H9 (cell line): ENCODE results near the gene IGF2. TPM values are rescaled to one million over a fixed set of nuclear protein-coding genes. Genes with fewer than 3 reads are reported as not detected.
"Not testable (repeated sequence)": the region's sequence is repeated elsewhere in the genome, so short reads cannot be mapped to it uniquely, and the experiment has no call there.

Experiments
- DNase-seq: peaks from one replicate; pipeline ENCODE4 v3.0.0-alpha.2; 2017
- H2AFZ ChIP-seq: one replicate; pipeline ENCODE4 v1.6.1; 2013; ENCODE audit warnings: mild to moderate bottlenecking, low read length, control low read depth, moderate library complexity
- H2AK5ac ChIP-seq: 2 replicates; pipeline ENCODE4 v1.6.1; 2013; ENCODE audit warnings: low read length, control low read depth, mixed read lengths; ENCODE audit not compliant: insufficient read length
- H2BK120ac ChIP-seq: one replicate; pipeline ENCODE4 v1.6.1; 2013; ENCODE audit warnings: low read depth, mild to moderate bottlenecking, low read length, control low read depth, inconsistent platforms; ENCODE audit not compliant: poor library complexity, severe bottlenecking
- H2BK12ac ChIP-seq: 2 replicates; pipeline ENCODE4 v1.6.1; 2013; ENCODE audit warnings: low read length, control low read depth, mixed read lengths, low read depth; ENCODE audit not compliant: insufficient read length
- H2BK15ac ChIP-seq: 2 replicates; pipeline ENCODE4 v1.6.1; 2013; ENCODE audit warnings: low read depth, low read length, control low read depth
- H2BK20ac ChIP-seq: one replicate; pipeline ENCODE4 v1.6.1; 2013; ENCODE audit warnings: low read depth, mild to moderate bottlenecking, low read length, control low read depth, inconsistent platforms; ENCODE audit not compliant: poor library complexity, severe bottlenecking
- H2BK5ac ChIP-seq: 2 replicates; pipeline ENCODE4 v1.6.1; 2013; ENCODE audit warnings: low read length, control low read depth, mixed read lengths; ENCODE audit not compliant: insufficient read length
- H3K14ac ChIP-seq: 2 replicates; pipeline ENCODE4 v1.6.1; 2013; ENCODE audit warnings: low read length, control low read depth; ENCODE audit not compliant: insufficient read depth
- H3K18ac ChIP-seq: 2 replicates; pipeline ENCODE4 v1.6.1; 2013; ENCODE audit warnings: low read depth, mild to moderate bottlenecking, mixed read lengths, low read length, control low read depth; ENCODE audit not compliant: insufficient read length
- H3K23ac ChIP-seq: 2 replicates; pipeline ENCODE4 v1.6.1; 2013; ENCODE audit warnings: low read length, control low read depth, mixed read lengths, low read depth; ENCODE audit not compliant: insufficient read length
- H3K23me2 ChIP-seq: 2 replicates; pipeline ENCODE4 v1.6.1; 2013; ENCODE audit warnings: low read depth, mild to moderate bottlenecking, mixed read lengths, low read length, control low read depth; ENCODE audit not compliant: insufficient read length, poor library complexity, severe bottlenecking
- H3K27ac ChIP-seq: 2 replicates; pipeline ENCODE4 v1.5.1; 2013; ENCODE audit warnings: low read length, control low read depth, mixed read lengths, low read depth; ENCODE audit not compliant: insufficient read length
- H3K27me3 ChIP-seq: 2 replicates; pipeline ENCODE4 v1.6.1; 2013; ENCODE audit warnings: low read length, control low read depth, inconsistent platforms; ENCODE audit not compliant: insufficient read depth
- H3K4ac ChIP-seq: 2 replicates; pipeline ENCODE4 v1.6.1; 2013; ENCODE audit warnings: low read depth, mild to moderate bottlenecking, control low read depth, inconsistent platforms, low read length, moderate library complexity
- H3K4me1 ChIP-seq: 2 replicates; pipeline ENCODE4 v1.6.1; 2013; ENCODE audit warnings: low read length, control low read depth, inconsistent platforms; ENCODE audit not compliant: insufficient read depth
- H3K4me2 ChIP-seq: 2 replicates; pipeline ENCODE4 v1.6.1; 2013; ENCODE audit warnings: low read length, control low read depth, mixed read lengths; ENCODE audit not compliant: insufficient read length, insufficient read depth
- H3K56ac ChIP-seq: 2 replicates; pipeline ENCODE4 v1.6.1; 2013; ENCODE audit warnings: low read depth, mild to moderate bottlenecking, mixed read lengths, low read length, control low read depth; ENCODE audit not compliant: insufficient read length
- H3K79me1 ChIP-seq: 2 replicates; pipeline ENCODE4 v1.6.1; 2013; ENCODE audit warnings: low read depth, mild to moderate bottlenecking, moderate library complexity, low read length, control low read depth, inconsistent platforms; ENCODE audit not compliant: insufficient read depth, poor library complexity, severe bottlenecking
- H3K79me2 ChIP-seq: 2 replicates; pipeline ENCODE4 v1.6.1; 2013; ENCODE audit warnings: low read length, control low read depth, inconsistent platforms; ENCODE audit not compliant: insufficient read depth
- H3K9ac ChIP-seq: 2 replicates; pipeline ENCODE4 v1.6.1; 2013; ENCODE audit warnings: low read length, control low read depth, mixed read lengths; ENCODE audit not compliant: insufficient read length; ENCODE audit errors: extremely low read depth
- H3K9me3 ChIP-seq: one replicate; pipeline ENCODE4 v1.6.1; 2013; ENCODE audit warnings: low read depth, low read length, inconsistent platforms; ENCODE audit not compliant: control insufficient read depth
- H3T11ph ChIP-seq: one replicate; pipeline ENCODE4 v1.6.1; 2013; ENCODE audit warnings: mild to moderate bottlenecking, low read length, control low read depth, inconsistent platforms
- H4K20me1 ChIP-seq: one replicate; pipeline ENCODE4 v1.6.1; 2013; ENCODE audit not compliant: control insufficient read depth, insufficient read length, insufficient read depth
- H4K5ac ChIP-seq: 2 replicates; pipeline ENCODE4 v1.6.1; 2013; ENCODE audit warnings: low read depth, mild to moderate bottlenecking, mixed read lengths, low read length, control low read depth; ENCODE audit not compliant: insufficient read length
- H4K8ac ChIP-seq: replicated peaks from 2 replicates; pipeline ENCODE4 v1.6.1; 2013; ENCODE audit warnings: low read length, control low read depth, mixed read lengths, low read depth; ENCODE audit not compliant: insufficient read length
- H4K91ac ChIP-seq: 2 replicates; pipeline ENCODE4 v1.6.1; 2013; ENCODE audit warnings: low read depth, mild to moderate bottlenecking, moderate library complexity, mixed read lengths, low read length, control low read depth; ENCODE audit not compliant: insufficient read length
- H3K27ac Mint-ChIP-seq, 3 experiments: 2 replicates in 2 of 3; 3 replicates in 1 of 3; pipeline ENCODE4 v1.8.0; 2020 to 2021; ENCODE audit warnings: mixed read lengths in 3 of 3, mild to moderate bottlenecking in 1 of 3, moderate library complexity in 1 of 3
- H3K27me3 Mint-ChIP-seq: 2 replicates; pipeline ENCODE4 v1.8.0; 2021; ENCODE audit warnings: low read depth, mild to moderate bottlenecking, moderate library complexity, mixed read lengths
- H3K36me3 Mint-ChIP-seq, 3 experiments: 2 replicates in 2 of 3; 3 replicates in 1 of 3; pipeline ENCODE4 v1.8.0; 2020 to 2021; ENCODE audit warnings: low read depth in 3 of 3, mixed read lengths in 3 of 3; ENCODE audit not compliant: insufficient read depth in 1 of 3
- H3K4me1 Mint-ChIP-seq, 2 experiments: 2 replicates each; pipeline ENCODE4 v1.8.0; 2020; ENCODE audit warnings: mixed read lengths in 2 of 2
- H3K4me3 Mint-ChIP-seq, 2 experiments: 2 replicates in 1 of 2; 3 replicates in 1 of 2; pipeline ENCODE4 v1.8.0; 2020 to 2021; ENCODE audit warnings: mild to moderate bottlenecking in 2 of 2, mixed read lengths in 2 of 2, moderate library complexity in 1 of 2
- H3K9me3 Mint-ChIP-seq, 2 experiments: 2 replicates in 1 of 2; 3 replicates in 1 of 2; pipeline ENCODE4 v1.8.0; 2020; ENCODE audit warnings: mild to moderate bottlenecking in 2 of 2, mixed read lengths in 2 of 2, moderate library complexity in 1 of 2
- CTCF ChIP-seq: fragments of 200-600 bp; sonication (generic); conservative IDR thresholded peaks from 3 replicates; pipeline ENCODE4 v1.8.0; 2021; ENCODE audit warnings: antibody characterized with exemption, mild to moderate bottlenecking
- WGBS: extraction: QIAGEN DNeasy Blood & Tissue Kit; methylation state at CpG from one replicate; pipeline ENCODE4 v1.1.7; 2013; ENCODE audit warnings: missing lambda C conversion rate, low lambda C conversion rate, mixed read lengths; ENCODE audit not compliant: insufficient read length; ENCODE audit errors: extremely low coverage; 5-methylcytosine and 5-hydroxymethylcytosine counted together
- total RNA-seq: library from RNA; stranded (reverse); gene quantifications from 2 replicates; pipeline ENCODE4 v1.2.1, GENCODE V29; 2021

Gene IGF2
- total RNA-seq, 1 experiment from 2014 or later = 2.8 TPM

- 100% methylated on average over 1 of the region's 2 CpGs for WGBS
- H3K18ac ChIP-seq = no peak overlapping the region
- Mint-ChIP-seq H3K27ac (no peak overlapping the region), H3K9me3 (peaks cover 4 to 5% of the 10 kb centered on the region in 2 experiments; a peak in 3 of 5 replicates), H3K36me3 (peaks cover 0 to 3% (median 3%) of the 10 kb centered on the region in 3 experiments; a peak in 2 of 7 replicates), H3K4me3 (no peak overlapping the region), H3K4me1 (peaks cover 0 to 15% of the 10 kb centered on the region in 2 experiments; a peak in 2 of 4 replicates), H3K27me3 (peaks cover 41% of the 10 kb centered on the region)
- H2BK20ac ChIP-seq = no peak overlapping the region
- no peak overlapping the region for H2BK12ac ChIP-seq
- H3K56ac ChIP-seq = no peak overlapping the region
- no peak overlapping the region for H2AK5ac ChIP-seq
- DNase-seq = no peak
- no peak overlapping the region for H4K91ac ChIP-seq
- H2BK15ac ChIP-seq = no peak overlapping the region
- H3K27me3 ChIP-seq = no peaks in the 10 kb centered on the region
- H3K79me2 ChIP-seq = no peaks in the 10 kb centered on the region
- H4K8ac ChIP-seq = no peak overlapping the region
- H3K9me3 ChIP-seq = no peaks in the 10 kb centered on the region
- H3K9ac ChIP-seq = no peak overlapping the region
- no peak overlapping the region for H3K27ac ChIP-seq
- no peak overlapping the region for H3K23ac ChIP-seq
- no peak for TF ChIP-seq CTCF
- no peak overlapping the region for H3K4me2 ChIP-seq
- H3K14ac ChIP-seq = no peak overlapping the region
- no peak overlapping the region for H3T11ph ChIP-seq
- H2BK5ac ChIP-seq = no peak overlapping the region
- H2AFZ ChIP-seq = no peak overlapping the region
- no peaks in the 10 kb centered on the region for H3K23me2 ChIP-seq
- H4K5ac ChIP-seq = no peak overlapping the region
- H3K79me1 ChIP-seq = no peaks in the 10 kb centered on the region
- no peak overlapping the region for H2BK120ac ChIP-seq
- no peaks in the 10 kb centered on the region for H3K4me1 ChIP-seq
- H4K20me1 ChIP-seq = no peaks in the 10 kb centered on the region
- no peak overlapping the region for H3K4ac ChIP-seq
Measured at GRCh38 chr11:2126520-2127085, 12.6 kb downstream of the IGF2 start.

DNA sequence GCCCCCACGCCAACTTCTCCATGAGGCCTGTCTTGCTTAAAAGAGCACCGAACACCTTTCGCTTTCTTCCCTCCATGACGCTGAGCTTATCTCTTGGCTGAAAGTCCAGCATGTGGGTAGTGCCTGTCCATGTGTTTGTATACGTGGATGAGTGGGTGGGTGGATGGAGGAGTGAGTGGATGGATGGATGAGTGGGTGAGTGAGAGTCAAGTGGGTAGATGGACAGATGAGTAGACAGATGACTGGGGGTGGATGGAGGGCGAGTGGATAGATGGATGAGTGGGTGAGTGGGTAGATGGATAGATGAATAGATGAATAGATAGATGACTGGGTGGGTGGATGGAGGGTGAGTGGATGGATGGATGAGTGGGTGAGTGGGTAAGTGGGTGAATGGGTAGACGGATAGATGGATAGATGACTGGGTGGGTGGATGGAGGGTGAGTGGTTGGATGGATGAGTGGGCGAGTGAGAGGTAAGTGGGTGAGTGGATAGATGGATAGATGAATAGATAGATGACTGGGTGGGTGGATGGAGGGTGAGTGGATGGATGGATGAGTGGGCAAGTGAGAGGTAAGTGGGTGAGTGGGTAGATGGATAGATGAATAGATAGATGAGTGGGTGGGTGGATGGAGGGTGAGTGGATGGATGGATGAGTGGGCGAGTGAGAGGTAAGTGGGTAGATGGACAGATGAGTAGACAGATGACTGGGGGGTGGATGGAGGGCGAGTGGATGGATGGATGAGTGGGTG lies 14.3 kb downstream of the IGF2 start:
- not testable (repeated sequence) for H4K5ac ChIP-seq, H4K20me1 ChIP-seq, H3K4ac ChIP-seq, H3K56ac ChIP-seq, H2AFZ ChIP-seq, H3K4me3 Mint-ChIP-seq, H3K23me2 ChIP-seq, H3K36me3 Mint-ChIP-seq, H2BK12ac ChIP-seq, H3K27ac ChIP-seq, H3K9ac ChIP-seq, H2BK15ac ChIP-seq, H2BK20ac ChIP-seq, H3K14ac ChIP-seq, H4K91ac ChIP-seq, H4K8ac ChIP-seq, H3K27me3 ChIP-seq, H3K27ac Mint-ChIP-seq, H3K18ac ChIP-seq, H3K79me1 ChIP-seq, H3K23ac ChIP-seq, H2BK120ac ChIP-seq, H3K79me2 ChIP-seq, DNase-seq, H2AK5ac ChIP-seq, H3K9me3 Mint-ChIP-seq, H3K4me2 ChIP-seq, H2BK5ac ChIP-seq, H3K4me1 ChIP-seq, H3K9me3 ChIP-seq, H3T11ph ChIP-seq
- Mint-ChIP-seq H3K27me3 (peaks cover 40% of the 10 kb centered on the region), H3K4me1 (peaks cover 0 to 14% of the 10 kb centered on the region in 2 experiments; a peak in 2 of 4 replicates)
- no CpG with 5 or more reads among the region's 10 CpGs for WGBS
